SK-MEL-5 (cell line): ENCODE data around the gene GRHPR. TPM values are rescaled to one million over a fixed set of nuclear protein-coding genes. Genes with fewer than 3 reads are reported as not detected.
"Not testable (repeated sequence)": the region's sequence is repeated elsewhere in the genome, so short reads cannot be mapped to it uniquely, and the experiment has no call there.

Experiments used
- DNase-seq: peaks from one replicate; pipeline ENCODE4 v3.0.0-alpha.2; 2016; ENCODE audit warnings: low read depth, low spot score
- in situ Hi-C: cut with HindIII; loops from 2 replicates; pipeline ENCODE4 v1.10.0; 2016; ENCODE audit warnings: low sequenced_read_pairs, high pct_unique_total_duplicates, low pct_unique_long_range_greater_than_20kb
- total RNA-seq: library from RNA; depleted of rRNA; stranded (reverse); fragments of >200 nt; shearing (Covaris generic); gene quantifications from 2 replicates; pipeline ENCODE4 v1.2.3, GENCODE V29; 2014

The GRHPR gene
- total RNA-seq, 1 experiment from 2014 or later: 139 TPM

GRCh38 chr9:37415011-37415719 is 7.3 kb upstream of the GRHPR start:
- in situ Hi-C loops: no loop called here
- DNase-seq: peak; percentile 82

GRCh38 chr9:37417252-37417803 is 5.2 kb upstream of the GRHPR start:
- no peak for DNase-seq
- in situ Hi-C loops: no loop called here

DNA sequence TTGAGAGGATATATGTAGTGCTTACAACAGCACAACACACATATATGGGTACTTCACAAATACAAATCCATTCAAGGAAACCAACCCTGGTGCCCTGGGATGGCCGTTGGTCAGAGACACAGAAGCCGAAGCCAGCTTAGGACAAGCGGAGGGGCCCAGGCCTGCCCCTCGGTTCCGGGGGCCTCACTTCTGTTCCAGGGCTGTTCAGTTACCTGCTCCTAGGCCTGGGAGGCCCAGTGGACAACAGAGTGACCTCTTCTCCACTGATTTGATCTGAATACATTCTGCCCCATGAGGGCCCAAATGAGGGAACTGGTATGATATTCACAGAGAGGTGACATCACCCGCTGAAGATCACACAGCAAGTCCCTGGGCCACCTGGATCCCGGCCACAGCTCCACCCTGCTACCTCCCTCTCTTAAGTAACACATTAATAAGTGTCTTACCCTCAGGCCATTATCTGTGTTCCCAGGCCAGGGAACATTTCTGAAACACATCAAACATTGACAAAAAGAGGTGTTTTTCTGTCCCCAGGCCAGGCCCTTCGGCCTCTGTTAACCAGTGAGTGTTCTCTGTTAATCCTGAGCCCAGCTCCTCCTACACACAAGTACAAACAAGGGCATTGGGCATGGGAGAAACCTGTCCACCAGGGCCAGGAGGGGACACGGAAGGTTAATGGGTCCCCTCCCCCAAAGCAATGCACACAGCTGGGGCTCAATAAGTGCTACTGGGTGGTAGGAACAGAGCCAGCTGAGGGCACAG is 4.5 kb upstream of the GRHPR start:
- in situ Hi-C loops: no loop called here

DNA sequence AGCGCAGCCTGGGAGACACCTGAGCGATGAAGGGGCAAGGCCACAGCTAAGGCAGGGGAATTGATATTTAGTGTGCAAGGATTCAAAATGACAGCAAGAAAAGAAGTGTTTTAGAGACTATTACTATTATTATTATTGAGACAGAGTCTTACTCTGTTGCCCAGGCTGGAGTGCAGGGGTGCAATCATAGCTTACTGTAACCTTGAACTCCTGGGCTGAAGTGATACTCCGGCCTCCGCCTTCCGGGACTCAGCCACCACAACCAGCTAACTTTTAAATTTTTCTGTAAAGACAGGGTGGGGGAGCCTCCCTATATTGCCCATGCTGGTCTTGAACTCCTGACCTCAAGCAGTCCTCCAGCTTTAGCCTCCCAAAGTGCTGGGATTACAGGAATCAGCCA is 3.3 kb upstream of the GRHPR start:
- no peak for DNase-seq
- in situ Hi-C loops: no loop called here

More for the DNA sequence above, 4.5 kb upstream of the GRHPR start:
- DNase-seq: no peak

GRCh38 chr9:37420271-37421215 is 2.0 kb upstream of the GRHPR start:
- DNase-seq: no peak
- in situ Hi-C loops: no loop called here

DNA sequence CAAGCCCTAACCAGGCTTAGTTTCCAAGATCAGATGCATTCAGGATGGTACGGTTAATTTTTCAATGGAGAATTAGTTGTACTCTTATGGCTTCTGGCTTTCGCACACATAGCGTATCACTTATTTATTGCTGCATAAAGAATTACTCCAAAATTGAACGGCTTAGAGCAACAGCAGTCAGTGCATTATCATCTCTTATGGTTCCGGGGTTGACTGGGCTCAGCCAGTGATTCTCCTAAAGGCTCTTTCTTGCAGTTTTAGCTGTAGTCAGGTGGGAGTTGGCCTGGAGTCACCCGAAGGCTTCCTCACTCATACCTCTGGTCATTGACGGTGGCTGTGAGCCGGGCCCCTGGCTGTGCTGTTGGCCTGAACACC is 595 bp upstream of the GRHPR start:
- DNase-seq: no peak
- in situ Hi-C loops: no loop called here

- no peak for DNase-seq
- in situ Hi-C loops: no loop called here
These were observed 1.0 kb downstream of the GRHPR start for GRCh38 chr9:37423508-37423907.

DNA sequence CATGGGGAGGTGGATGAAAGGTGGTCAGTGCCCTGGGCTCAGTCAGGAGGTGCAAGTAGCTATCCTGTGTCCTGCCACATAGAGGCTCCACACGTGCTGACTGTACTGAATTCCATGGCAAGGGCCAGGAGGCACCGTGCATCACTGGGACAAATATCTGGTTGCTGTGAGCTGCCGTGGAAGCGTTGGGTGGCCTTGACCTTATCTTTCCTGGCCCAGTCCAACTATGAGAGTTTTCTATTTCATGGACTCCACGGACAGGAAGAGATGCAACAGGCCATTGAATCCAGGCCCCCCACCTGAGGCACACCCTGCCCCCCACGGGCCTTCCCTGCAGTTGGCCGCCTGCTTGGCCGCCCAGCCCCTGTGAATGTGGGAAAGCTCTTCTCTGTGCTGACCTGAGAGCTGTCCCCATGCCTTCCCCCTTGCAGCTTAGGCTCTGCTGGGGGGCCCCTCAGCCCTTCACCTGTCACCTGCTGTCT is 1.7 kb downstream of the GRHPR start:
- in situ Hi-C loops: no loop called here
- no peak for DNase-seq

DNA sequence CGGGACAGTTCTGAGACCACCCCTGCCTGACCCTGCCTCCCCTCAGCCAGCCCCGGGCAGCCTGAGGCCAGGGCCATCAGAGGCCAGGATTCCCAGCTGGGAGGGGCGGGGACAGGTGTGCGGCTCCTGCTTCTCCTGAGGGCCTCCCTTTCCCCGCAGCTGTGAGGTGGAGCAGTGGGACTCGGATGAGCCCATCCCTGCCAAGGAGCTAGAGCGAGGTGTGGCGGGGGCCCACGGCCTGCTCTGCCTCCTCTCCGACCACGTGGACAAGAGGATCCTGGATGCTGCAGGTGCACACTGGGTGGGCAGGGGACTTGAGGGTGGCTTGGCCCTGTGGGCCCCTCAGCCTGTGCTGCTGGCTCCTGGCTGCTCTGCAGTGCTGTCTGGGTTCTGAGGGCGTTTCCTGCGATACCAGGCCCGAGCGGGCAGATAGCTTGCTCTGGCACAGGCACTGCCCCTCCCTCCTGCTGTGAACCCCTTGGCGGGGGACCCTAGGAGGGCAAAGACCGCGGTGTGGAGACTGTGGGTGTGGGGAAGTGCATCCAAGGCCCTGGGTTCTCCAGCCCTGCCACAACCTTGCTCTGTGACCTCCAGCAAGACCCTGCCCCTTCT is 2.3 kb downstream of the GRHPR start:
- in situ Hi-C loops: no loop called here

GRCh38 chr9:37425298-37425752 is 2.8 kb downstream of the GRHPR start:
- no peak for DNase-seq
- in situ Hi-C loops: no loop called here

More for the DNA sequence above, 2.3 kb downstream of the GRHPR start:
- DNase-seq: no peak

GRCh38 chr9:37426431-37426830 is 3.9 kb downstream of the GRHPR start:
- DNase-seq, in situ Hi-C loops: not testable (repeated sequence)

GRCh38 chr9:37426846-37427245 is 4.3 kb downstream of the GRHPR start:
- in situ Hi-C loops: no loop called here
- DNase-seq: no peak

- in situ Hi-C loops: no loop called here
These were observed 5.8 kb downstream of the GRHPR start for GRCh38 chr9:37428345-37428744.

DNA sequence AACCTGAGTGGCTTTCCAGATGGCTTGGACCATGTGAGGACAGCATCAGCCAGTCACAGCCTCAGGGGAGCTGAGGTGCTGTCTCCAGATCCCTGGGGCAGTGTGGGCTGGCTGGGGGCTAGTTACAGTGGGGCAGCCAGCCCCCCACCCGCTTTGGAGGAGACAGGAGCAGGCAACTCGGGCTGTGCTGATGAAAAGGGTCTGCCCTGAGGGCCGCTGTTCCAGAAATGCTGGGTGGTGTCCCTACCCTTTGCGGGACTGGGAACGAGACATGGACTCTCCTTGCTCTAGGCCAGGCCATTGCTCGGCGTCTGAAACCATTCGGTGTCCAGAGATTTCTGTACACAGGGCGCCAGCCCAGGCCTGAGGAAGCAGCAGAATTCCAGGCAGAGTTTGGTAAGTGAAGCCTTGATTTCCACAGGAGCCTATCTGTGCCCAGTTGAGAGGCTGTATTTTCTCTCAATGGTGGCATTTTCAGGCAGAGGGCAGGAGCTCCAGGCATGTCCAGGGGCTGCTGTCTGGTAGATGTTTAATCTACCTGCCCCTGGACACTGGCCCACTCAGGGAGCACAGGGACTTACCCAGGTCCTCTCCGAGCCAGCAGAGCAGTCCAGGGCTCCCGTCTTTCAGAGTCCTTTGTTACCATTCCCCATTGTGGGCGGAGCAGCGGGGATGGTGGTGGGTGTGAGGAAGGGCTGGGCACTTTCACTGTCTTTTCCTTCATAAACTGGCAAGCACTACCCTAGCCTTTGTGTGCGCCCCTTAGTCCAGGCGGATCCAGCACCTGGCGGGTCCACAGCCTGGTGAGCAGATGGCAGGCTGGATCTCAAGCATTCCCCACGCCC is 7.2 kb downstream of the GRHPR start:
- DNase-seq: no peak
- in situ Hi-C loops: no loop called here

More at GRCh38 chr9:37428345-37428744, 5.8 kb downstream of the GRHPR start:
- no peak for DNase-seq

DNA sequence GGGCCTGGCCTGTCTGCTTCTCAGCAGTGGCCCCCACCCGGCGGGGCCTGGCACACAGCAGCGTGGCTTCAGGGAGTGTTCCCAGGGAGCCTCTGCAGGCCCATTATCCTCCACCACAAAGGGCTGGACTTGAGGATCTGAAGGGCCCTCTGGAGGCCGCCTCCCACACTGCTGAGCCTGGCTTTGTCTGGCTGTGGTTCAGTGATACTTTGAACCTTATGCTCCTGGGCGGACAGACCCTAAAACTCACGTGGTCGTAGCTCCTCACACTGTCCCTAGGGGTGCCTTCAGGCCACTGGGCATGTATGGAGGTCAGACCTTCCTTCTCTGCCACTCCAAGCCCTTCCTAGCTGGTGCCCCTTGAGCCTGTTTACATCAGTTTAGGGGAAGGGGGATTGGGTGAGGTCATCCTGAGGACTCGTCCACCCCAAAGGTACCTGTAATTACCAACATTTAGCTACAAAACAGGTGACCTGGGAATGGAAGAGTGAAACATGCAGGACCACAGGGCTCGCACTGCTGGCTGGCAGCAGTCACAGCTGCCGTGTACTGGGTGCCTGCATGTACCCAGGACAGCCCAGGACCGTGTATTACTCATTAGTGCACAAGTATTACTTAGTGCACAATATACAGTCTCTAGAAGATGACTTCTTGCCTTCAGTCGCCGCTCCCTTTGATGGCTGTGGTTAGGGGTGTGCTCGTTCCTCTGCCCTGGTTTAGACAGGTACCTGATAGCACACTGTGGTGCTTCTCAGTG is 8.5 kb downstream of the GRHPR start:
- DNase-seq: peak; percentile 30
- in situ Hi-C loops: no loop called here

DNA sequence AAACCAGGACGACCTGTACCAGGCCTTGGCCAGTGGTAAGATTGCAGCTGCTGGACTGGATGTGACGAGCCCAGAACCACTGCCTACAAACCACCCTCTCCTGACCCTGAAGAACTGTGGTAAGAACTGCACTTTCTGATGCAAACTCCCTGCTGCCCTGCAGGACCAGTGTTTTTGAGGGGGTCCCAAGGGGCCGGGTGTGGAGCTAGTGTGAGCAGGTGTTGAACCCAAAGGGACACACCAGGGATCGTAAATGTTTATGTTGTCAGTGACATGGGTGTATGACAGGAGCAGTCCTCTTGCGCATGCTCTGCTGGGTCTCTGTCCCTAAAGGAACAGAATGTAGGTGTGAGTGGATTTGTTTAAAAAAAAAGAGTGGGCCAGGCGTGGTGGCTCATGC is 9.5 kb downstream of the GRHPR start:
- no peak for DNase-seq
- in situ Hi-C loops: no loop called here
